HK-2 (cell line): ENCODE measurements around the gene RAB26.
"Not testable (repeated sequence)": the region's sequence is repeated elsewhere in the genome, so short reads cannot be mapped to it uniquely, and the experiment has no call there.

Source experiments
- DNase-seq: peaks from one replicate; pipeline ENCODE4 v3.0.0-alpha.2; 2018; ENCODE audit not compliant: unreplicated experiment

Gene RAB26

GRCh38 chr16:2147981-2148671 is at the start of gene RAB26:
Gene RAB26 (plus strand): TSS chr16:2148625. CDS start chr16:2148784, 159 bp downstream.
- peak; percentile 73 for DNase-seq

- not testable (repeated sequence) for DNase-seq
Observed at GRCh38 chr16:2101581-2101980, 46.8 kb upstream of the RAB26 start.

DNA sequence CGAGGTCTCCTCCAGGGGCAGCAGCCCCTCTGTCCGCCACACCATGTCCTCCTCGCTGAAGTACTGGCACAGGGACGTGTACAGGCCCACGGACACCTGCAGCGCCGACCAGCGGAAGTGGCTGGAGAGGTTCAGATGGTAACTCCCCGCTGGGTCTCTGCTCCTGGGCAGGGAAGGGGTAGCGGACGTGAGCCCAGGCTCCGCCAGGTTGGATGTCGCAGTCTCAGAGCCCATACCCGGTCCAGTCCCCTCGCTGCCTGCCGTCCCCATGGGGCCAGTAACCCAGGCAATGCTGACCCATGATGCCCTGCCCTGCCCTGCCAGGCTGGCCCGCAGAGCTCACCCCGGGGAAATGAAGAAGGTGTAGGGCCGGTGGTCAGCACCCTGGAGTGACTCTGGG is 46.0 kb upstream of the RAB26 start:
- no peak for DNase-seq

DNA sequence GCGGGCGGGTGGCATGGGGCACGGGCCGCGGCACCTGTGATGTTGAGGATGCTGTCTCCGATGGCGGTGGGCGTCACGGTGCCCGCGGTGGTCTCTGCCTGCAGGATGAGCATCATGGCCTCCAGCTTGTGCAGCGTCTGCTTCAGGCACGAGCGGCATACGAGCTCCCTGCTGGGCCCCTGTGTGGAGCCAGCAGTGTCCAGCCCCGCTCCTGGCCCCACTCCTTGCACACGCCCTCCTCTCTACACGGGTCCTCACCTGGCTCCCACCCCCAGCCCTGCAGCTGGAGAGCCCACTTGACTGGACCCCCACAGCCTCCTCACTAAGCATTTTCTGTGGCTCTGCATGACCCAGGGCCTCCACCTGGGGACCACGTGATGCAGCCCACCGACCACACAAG is 44.0 kb upstream of the RAB26 start:
- not testable (repeated sequence) for DNase-seq

GRCh38 chr16:2105291-2105690 is 43.1 kb upstream of the RAB26 start:
- not testable (repeated sequence) for DNase-seq

DNA sequence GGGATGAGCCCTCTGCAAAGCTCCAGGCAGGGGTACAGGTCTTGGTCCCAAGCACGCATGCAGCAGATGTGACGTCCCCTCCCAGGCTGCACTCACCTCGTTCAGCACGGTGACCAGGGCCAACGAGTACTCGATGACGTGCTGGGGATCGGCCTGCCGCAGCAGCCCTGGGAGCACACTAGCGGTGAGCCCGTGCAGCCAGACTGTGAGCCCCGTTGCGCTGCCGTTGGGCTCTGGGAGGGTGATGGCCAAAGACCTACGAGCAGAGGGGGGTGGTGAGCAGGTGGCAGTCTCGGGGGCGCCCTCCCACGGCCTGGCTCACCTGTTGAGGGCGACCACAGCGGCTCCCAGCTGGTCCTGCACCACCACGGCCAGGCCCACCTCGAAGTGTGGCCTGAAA is 42.7 kb upstream of the RAB26 start:
- DNase-seq = not testable (repeated sequence)

DNA sequence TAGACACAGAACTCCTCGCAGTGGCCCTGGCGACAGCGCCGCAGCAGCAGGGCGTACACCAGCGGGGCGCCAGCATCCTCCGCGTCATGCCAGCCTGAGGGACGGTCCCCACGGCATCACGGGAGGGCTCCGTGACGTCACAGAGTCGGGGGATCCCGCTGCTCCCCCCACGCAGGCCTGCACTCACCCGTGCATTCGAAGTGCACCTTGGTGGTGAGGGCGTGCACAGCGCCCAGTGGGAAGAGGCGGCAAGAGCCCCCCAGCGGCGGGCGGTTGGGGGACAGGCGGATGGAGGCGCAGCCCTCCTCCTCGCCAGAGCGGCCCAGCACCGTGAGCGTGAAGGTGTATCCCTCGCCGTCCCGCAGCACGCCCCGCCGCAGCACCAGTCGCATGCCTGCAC is 42.2 kb upstream of the RAB26 start:
- not testable (repeated sequence) for DNase-seq

GRCh38 chr16:2107121-2107790 is 41.2 kb upstream of the RAB26 start:
- DNase-seq = not testable (repeated sequence)

- DNase-seq = not testable (repeated sequence)
Observed at GRCh38 chr16:2107791-2108125, 40.7 kb upstream of the RAB26 start.

DNA sequence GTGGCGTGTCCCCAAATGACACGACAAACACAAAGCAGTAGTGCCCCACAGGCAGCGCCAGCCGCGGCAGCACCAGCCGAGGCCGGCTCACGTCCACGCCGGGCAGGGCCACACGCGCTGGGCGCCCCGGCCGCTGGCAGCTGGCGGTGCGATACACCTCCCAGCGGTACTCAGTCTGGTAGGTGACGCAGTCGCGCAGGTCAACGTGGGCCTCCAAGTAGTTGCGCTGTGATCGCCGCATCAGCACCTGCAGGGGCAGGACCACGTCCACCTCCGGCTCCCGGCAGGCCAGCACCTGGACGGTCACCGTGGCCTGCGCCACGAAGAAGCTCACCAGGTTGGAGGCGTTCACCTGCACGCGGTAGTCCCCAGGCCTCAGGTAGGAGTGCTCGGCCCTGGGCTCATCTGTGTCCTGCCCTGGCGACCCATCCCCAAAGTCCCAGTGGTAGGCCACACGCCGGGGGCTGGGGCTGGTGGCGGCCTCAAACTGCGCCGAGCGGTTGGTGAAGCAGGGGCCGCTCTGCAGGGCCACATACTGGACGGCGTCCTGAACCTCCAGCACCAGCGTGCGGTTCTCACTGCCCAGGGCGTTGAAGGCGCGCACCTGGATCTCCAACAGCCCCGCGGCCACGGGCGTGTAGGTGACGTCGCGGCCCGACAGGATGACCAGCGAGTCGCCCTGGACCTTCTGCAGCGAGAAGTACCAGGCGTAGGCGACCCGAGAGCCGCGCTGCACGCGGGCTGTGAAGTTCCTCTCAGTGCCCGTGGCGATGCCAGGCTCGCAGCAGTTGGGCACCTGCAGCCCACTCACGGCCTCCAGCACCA is 39.8 kb upstream of the RAB26 start:
- not testable (repeated sequence) for DNase-seq

DNA sequence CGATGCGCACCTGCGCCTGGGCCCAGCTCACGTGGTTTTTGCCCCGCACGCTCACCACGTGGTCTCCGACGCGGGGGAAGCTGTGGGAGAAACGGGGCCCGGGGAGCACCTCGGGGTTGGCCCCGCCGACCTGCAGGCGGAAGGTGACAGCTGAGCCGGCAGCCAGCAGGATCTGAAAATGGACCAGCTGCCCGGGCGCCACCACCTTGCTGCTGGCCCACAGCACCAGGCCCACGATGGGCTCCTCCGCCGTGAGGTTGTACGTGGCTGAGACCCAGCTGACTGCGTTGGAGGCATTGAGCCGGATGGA is 39.2 kb upstream of the RAB26 start:
- not testable (repeated sequence) for DNase-seq

GRCh38 chr16:2109872-2110271 is 38.6 kb upstream of the RAB26 start:
- DNase-seq = not testable (repeated sequence)

DNA sequence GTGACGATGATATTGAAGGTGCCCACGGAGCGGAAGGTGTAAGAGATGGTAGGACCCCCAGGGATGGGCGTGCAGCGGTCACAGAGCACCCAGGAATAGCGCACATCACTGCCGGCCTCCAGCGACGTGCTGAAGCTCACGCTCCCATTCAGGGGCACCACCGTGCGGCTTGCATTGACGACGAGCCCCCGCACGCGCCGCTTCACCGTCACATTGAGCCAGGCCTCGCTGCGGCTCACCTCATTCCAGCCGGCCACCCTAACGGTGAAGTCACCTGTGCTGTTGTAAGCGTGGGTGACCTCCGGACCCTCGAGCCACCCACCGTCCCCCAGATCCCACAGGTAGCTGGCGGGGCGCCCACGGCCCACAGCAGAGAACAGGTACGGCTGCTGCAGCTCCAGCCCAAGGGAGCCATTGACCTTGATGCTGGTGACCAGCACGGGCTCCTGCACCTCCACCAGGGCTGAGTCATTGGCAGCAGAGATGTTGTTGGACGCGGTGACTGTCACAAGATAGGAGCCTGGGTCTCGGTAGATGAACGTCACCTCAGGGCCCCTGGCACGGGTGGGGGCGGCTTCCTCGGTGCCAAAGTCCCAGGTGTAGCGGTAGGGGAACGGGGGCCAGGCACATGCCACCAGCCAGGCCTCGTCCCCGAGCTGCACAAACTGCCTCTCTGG is 38.0 kb upstream of the RAB26 start:
- DNase-seq = not testable (repeated sequence)

- DNase-seq = not testable (repeated sequence)
Observed at GRCh38 chr16:2111009-2111353, 37.4 kb upstream of the RAB26 start.

- DNase-seq = not testable (repeated sequence)
Observed at GRCh38 chr16:2111412-2112335, 36.8 kb upstream of the RAB26 start.

DNA sequence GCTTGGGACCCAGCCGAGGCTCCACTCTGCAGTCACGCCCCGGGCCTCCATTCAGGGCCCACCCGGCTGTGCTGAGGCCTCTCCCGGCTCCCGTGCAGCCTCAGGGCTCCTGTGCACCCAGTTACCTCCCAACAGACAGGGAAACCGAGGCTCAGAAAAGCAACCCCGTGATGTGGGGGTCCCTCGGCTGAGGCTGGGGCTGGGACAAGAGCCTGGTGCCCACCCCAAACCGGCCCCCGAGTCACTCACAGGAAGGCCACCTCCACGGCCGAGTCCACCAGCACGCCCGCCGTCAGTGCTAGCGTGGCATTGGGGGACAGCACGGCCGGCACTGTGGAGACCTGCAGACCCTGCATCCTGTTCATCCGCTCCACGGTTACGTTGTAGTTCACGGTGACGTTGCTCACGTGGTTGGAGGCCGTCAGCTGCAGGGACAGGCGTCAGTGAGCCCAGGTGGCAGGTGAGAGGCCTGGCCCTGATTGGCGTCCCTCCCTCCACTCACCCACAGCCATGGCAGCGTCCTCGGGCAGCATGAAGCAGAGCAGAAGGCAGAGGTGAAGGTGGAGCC is 35.8 kb upstream of the RAB26 start:
- not testable (repeated sequence) for DNase-seq

- DNase-seq = not testable (repeated sequence)
Observed at GRCh38 chr16:2114225-2114624, 34.2 kb upstream of the RAB26 start.

DNA sequence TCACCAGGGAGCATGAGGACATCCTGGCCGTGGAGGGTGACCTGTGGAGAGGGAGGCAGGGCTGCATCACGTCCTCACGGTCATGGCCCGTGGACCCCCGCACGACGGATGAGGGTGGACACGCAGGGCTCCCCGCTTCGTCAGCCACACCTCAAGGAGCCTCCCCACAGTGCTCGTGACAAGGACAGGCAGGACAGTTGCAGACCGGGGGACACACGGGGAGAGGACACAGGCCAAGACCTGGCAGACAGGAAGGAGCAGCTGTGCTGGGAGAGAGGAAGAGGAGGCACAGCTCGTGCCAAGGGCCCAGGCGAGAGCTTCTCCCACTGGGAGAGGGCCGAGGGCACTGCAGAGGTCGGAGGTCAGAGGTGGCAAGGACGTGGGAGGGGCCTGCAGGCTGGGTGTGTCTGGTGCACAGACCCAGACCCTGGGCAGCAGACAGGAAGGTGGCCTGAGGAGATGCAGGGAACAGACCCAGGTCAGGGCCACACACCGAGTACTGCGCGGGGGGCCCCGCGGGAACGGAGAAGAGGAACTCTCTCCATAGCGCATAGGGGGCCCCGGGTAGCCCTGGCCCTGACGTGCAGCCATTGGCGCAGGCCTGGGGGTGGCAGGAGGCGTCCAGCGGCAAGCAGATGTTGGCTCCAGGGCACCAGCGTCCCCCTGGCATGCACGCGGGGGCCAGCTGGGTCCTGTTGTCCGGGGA is 33.4 kb upstream of the RAB26 start:
- DNase-seq = not testable (repeated sequence)

DNA sequence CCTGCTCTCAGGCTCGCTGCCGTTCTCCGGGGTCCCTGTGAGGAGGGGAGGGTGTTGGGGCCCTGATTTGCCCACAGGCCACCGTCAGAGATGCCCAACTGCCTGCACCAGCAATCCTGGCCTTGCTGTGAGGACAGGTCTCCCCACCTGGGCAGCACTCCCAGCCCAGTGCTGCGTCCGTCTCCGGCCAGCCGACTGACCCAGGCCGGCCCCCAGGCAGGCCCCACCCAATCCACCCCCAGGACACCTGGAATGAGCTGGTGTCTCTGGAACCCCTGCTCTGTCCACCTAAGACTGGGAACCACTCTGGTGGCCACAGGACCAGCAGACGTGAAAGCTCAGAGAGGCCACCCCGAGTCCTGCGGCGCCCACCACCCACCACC is 32.8 kb upstream of the RAB26 start:
- no peak for DNase-seq

DNA sequence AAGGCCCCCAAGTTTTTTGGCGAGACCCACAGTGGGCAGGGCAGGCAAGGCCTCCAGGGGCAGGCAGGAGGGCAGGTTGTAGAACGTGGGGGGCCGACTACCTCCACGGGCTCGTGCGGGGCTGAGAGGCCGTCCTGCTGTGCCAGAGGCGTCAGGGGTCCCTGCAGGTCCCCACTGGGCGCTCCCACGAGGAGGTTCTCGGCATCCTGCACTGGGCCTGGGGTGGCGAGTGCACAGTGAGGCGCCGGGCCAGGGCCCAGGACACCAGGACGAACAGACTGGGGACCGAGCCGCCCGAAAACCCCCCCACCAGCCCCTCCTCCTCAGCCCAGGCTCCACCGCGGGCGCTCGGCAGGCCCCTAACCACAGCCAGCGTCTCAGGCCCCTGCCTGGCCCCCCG is 32.0 kb upstream of the RAB26 start:
- not testable (repeated sequence) for DNase-seq
